OCI-LY3 (cell line): ENCODE measurements around the gene ARID5B.

Experiments used
- H2AFZ ChIP-seq: fragments of 200-600, 300-600 bp; shearing (Covaris generic); 2 replicates; pipeline ENCODE4 v1.6.0; 2014; ENCODE audit warnings: antibody characterized with exemption, low read depth, low read length
- H3K27ac ChIP-seq: fragments of 200-600, 300-600 bp; sonication (generic); 2 replicates; pipeline ENCODE4 v1.5.1; 2014; ENCODE audit warnings: mild to moderate bottlenecking, low read length, moderate library complexity, mixed read lengths
- H3K27me3 ChIP-seq: fragments of 200-600, 300-600 bp; sonication (generic); 2 replicates; pipeline ENCODE4 v1.6.1; 2014; ENCODE audit warnings: low read depth, low read length, mixed read lengths
- H3K36me3 ChIP-seq: fragments of 200-600, 300-600 bp; sonication (generic); replicated peaks from 2 replicates; pipeline ENCODE3; 2014; ENCODE audit warnings: low read depth, low read length, mixed read lengths
- H3K4me1 ChIP-seq: fragments of 300-600, 200-600 bp; sonication (generic); 2 replicates; pipeline ENCODE4 v1.6.1; 2014; ENCODE audit warnings: low read length, mixed read lengths
- H3K4me2 ChIP-seq: fragments of 200-600, 300-600 bp; sonication (generic); 2 replicates; pipeline ENCODE4 v1.6.1; 2014; ENCODE audit warnings: low read length, mixed read lengths
- H3K4me3 ChIP-seq: fragments of 300-600, 200-600 bp; sonication (generic); 2 replicates; pipeline ENCODE4 v1.5.1; 2014; ENCODE audit warnings: antibody characterized with exemption, mild to moderate bottlenecking, low read length, moderate library complexity
- H3K79me2 ChIP-seq: fragments of 300-600, 200-600 bp; shearing (Covaris generic); 2 replicates; pipeline ENCODE4 v1.6.1; 2014; ENCODE audit warnings: mild to moderate bottlenecking, low read length, mixed read lengths
- H3K9ac ChIP-seq: fragments of 300-600, 200-600 bp; shearing (Covaris generic); 2 replicates; pipeline ENCODE4 v1.6.0; 2014; ENCODE audit warnings: mild to moderate bottlenecking, low read length, moderate library complexity
- H3K9me3 ChIP-seq: fragments of 200-600, 300-600 bp; shearing (Covaris generic); 2 replicates; pipeline ENCODE4 v1.6.1; 2014; ENCODE audit warnings: low read length, mixed read lengths; ENCODE audit not compliant: insufficient read depth
- H4K20me1 ChIP-seq: fragments of 200-600, 300-600 bp; sonication (generic); 2 replicates; pipeline ENCODE4 v1.6.1; 2016; ENCODE audit warnings: low read length, mixed read lengths; ENCODE audit not compliant: insufficient read depth
- EZH2phosphoT487 ChIP-seq: fragments of 200-600 bp; shearing (Covaris generic); IDR thresholded peaks from 2 replicates; pipeline ENCODE4 v1.6.1; 2018; ENCODE audit warnings: antibody characterized with exemption, mixed run types, low read depth
- TF ChIP-seq, protein P1 (sequence below): fragments of 200-600, 300-600 bp; sonication (generic); IDR thresholded peaks from 2 replicates; pipeline ENCODE4 v1.5.1; 2014; ENCODE audit warnings: antibody characterized with exemption, low read length, low read depth

Gene ARID5B

DNA sequence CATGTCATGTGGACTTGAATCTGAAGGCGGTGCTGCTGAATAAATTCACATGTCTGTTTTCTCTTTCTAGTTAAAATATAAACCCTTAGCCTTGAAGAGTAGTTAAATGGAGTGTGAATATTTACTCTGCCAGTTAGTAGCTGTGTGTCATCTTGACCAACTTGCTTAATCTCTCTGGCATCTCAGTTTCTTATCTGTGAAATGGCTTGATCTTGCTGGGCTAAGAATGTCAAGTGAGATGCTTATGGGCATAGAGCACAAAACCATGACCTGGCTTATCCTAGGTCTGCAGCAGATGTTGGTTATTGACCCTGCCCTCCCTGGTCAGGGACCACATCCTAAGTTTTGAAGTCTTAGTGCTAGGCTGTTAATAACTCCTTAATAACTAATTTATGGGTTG is 16.6 kb downstream of the ARID5B start:
- no peaks in the 10 kb centered on the region for H3K4me1 ChIP-seq
- H3K79me2 ChIP-seq, result no peaks in the 10 kb centered on the region
- H3K4me3 ChIP-seq, result no peak overlapping the region
- H3K27ac ChIP-seq, result no peak overlapping the region
- H3K27me3 ChIP-seq, result no peaks in the 10 kb centered on the region
- H3K9ac ChIP-seq, result no peak overlapping the region
- H4K20me1 ChIP-seq, result no peaks in the 10 kb centered on the region
- peaks cover 11% of the 10 kb centered on the region for H3K36me3 ChIP-seq
- TF ChIP-seq EZH2phosphoT487, result no peak
- TF ChIP-seq, protein P1, sequence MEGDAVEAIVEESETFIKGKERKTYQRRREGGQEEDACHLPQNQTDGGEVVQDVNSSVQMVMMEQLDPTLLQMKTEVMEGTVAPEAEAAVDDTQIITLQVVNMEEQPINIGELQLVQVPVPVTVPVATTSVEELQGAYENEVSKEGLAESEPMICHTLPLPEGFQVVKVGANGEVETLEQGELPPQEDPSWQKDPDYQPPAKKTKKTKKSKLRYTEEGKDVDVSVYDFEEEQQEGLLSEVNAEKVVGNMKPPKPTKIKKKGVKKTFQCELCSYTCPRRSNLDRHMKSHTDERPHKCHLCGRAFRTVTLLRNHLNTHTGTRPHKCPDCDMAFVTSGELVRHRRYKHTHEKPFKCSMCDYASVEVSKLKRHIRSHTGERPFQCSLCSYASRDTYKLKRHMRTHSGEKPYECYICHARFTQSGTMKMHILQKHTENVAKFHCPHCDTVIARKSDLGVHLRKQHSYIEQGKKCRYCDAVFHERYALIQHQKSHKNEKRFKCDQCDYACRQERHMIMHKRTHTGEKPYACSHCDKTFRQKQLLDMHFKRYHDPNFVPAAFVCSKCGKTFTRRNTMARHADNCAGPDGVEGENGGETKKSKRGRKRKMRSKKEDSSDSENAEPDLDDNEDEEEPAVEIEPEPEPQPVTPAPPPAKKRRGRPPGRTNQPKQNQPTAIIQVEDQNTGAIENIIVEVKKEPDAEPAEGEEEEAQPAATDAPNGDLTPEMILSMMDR, result no peak
- H3K4me2 ChIP-seq, result no peak overlapping the region
- H2AFZ ChIP-seq, result no peak overlapping the region
- no peaks in the 10 kb centered on the region for H3K9me3 ChIP-seq

DNA sequence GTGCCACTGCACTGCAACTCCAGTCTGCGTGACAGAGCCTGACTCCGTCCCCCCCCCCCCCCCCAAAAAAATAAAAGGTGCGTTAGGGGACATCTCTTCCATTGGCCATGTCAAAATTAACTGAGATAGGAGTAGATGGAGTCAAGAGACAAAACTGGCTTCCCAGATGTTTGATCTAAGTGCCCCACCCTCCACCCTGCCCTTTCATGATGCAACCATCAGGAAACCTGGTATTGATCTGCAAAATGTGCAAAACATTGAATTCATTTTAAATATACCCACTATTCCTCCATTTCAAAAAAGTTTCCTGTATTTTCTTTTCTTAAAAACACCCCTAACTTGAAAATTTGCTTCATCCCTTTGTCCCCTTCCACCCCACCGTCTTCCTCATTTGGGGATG is 17.5 kb downstream of the ARID5B start:
- no peak overlapping the region for H3K4me2 ChIP-seq
- H2AFZ ChIP-seq, result no peak overlapping the region
- TF ChIP-seq, protein P1, result no peak
- TF ChIP-seq EZH2phosphoT487, result no peak
- no peaks in the 10 kb centered on the region for H3K9me3 ChIP-seq
- no peak overlapping the region for H3K4me3 ChIP-seq
- no peak overlapping the region for H3K9ac ChIP-seq
- no peaks in the 10 kb centered on the region for H3K27me3 ChIP-seq
- peaks cover 11% of the 10 kb centered on the region for H3K36me3 ChIP-seq
- no peaks in the 10 kb centered on the region for H4K20me1 ChIP-seq
- H3K4me1 ChIP-seq, result no peaks in the 10 kb centered on the region
- no peaks in the 10 kb centered on the region for H3K79me2 ChIP-seq
- no peak overlapping the region for H3K27ac ChIP-seq

- Histone ChIP-seq H3K79me2 (no peaks in the 10 kb centered on the region), H3K4me1 (no peaks in the 10 kb centered on the region), H4K20me1 (no peaks in the 10 kb centered on the region), H3K36me3 (peaks cover 11% of the 10 kb centered on the region), H3K9me3 (no peaks in the 10 kb centered on the region), H3K27me3 (no peaks in the 10 kb centered on the region), H3K4me2 (no peak overlapping the region), H3K4me3 (no peak overlapping the region), H2AFZ (no peak overlapping the region), H3K27ac (no peak overlapping the region), H3K9ac (no peak overlapping the region)
- no peak for TF ChIP-seq EZH2phosphoT487
- TF ChIP-seq, protein P1, result no peak
Observed at GRCh38 chr10:61919646-61920215, 18.2 kb downstream of the ARID5B start.

DNA sequence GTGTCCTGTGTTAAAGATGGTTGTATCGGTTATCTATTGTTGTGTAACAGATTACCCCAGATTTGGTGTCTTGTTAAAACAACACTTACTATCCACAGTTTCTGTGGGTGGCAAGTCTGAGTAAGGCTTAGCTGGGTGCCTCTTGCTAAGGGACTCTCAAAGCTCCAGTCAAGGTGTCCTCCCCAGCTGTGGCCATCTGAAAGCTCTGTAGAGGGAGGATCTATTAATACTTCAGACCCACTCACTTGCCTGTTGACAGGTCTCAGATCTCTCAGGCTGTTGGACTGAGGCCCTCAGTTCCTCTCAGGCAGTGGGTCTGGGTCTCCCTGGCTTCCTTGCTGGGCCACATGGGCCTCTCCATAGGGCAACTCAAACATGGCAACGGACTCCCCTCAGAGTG is 19.6 kb downstream of the ARID5B start:
- H2AFZ ChIP-seq, result no peak overlapping the region
- no peaks in the 10 kb centered on the region for H3K27me3 ChIP-seq
- peaks cover 7% of the 10 kb centered on the region for H3K36me3 ChIP-seq
- no peaks in the 10 kb centered on the region for H3K9me3 ChIP-seq
- no peaks in the 10 kb centered on the region for H3K4me1 ChIP-seq
- H3K9ac ChIP-seq, result no peak overlapping the region
- H3K4me2 ChIP-seq, result no peak overlapping the region
- TF ChIP-seq, protein P1, result no peak
- no peak for TF ChIP-seq EZH2phosphoT487
- no peaks in the 10 kb centered on the region for H4K20me1 ChIP-seq
- H3K27ac ChIP-seq, result no peak overlapping the region
- no peaks in the 10 kb centered on the region for H3K79me2 ChIP-seq
- no peak overlapping the region for H3K4me3 ChIP-seq
